GM19438 (cell line): ENCODE data around the gene ABCC8.

Experiments used
- ATAC-seq: cut with Tn5 transposase; IDR thresholded peaks from one replicate; pipeline ENCODE4 v1.9.1; 2021; ENCODE audit warnings: low read depth; ENCODE audit not compliant: unreplicated experiment

The ABCC8 gene

DNA sequence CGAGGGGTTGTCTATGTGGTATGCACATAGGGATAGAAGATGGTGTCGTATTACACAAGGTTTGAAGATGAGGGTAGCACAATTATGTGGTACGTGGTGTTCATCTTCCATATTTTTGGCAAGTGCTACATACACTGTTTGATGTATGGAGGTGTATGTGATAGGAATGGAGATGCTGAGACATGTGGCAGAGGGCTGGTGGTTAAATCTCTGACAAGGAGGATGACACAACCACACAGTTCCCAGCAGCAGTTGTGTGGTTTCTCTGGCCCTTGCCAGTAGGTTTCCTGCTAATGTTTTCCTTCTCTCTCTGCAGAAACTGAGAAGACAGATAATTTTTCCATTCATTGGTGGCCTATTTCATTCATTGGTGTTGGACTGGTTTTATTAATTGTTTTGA is 108.1 kb downstream of the ABCC8 start:
- ATAC-seq, result no peak

GRCh38 chr11:17366495-17366894 is 110.2 kb downstream of the ABCC8 start:
- no peak for ATAC-seq

GRCh38 chr11:17354601-17354991 is 122.0 kb downstream of the ABCC8 start:
- no peak for ATAC-seq

- ATAC-seq, result no peak
Observed at GRCh38 chr11:17353821-17354600, 122.6 kb downstream of the ABCC8 start.

- no peak for ATAC-seq
Observed at GRCh38 chr11:17352950-17353820, 123.5 kb downstream of the ABCC8 start.

DNA sequence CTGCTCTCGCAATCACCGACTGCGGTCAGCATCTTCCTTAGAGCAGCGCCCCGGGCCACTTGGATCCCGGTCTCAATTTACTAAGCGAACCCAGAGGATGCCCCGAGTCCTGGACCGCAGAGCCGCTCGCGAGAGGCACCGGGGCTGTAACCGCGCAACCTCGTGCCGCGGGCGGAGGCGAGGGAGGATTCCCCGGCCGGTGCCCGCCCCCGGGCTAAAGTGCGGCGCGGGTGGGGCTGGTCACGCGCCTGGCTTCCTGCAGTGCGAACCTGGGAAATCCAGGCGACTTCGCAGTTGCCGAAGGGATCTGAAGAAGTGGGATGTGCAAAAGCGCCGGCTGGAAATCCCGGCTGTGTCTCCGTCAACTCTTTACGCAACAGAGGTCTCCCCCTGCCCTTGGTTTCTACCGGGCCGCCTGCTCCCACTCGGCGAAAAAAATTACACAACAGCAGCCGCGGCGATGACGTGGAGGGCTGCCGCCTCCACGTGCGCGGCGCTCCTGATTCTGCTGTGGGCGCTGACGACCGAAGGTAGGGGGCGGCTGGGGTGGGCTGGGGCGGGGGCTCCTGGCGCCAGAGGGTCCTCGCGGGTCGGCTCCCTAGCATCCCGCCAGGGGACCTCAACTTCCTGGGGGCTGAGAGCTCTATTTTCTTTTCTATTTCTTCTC is 125.0 kb downstream of the ABCC8 start, which contains the start of gene NCR3LG1:
NCR3LG1 (plus strand) TSS at position 291 of the 667 bp plus-strand sequence; CDS start at position 461, 170 bp downstream.
- ATAC-seq, result no peak

- no peak for ATAC-seq
Observed at GRCh38 chr11:17351172-17351509, 125.5 kb downstream of the ABCC8 start.

GRCh38 chr11:17350455-17351171 is 126.0 kb downstream of the ABCC8 start:
- no peak for ATAC-seq

- no peak for ATAC-seq
Observed at GRCh38 chr11:17347676-17348075, 129.0 kb downstream of the ABCC8 start.

GRCh38 chr11:17343907-17344306 is 132.7 kb downstream of the ABCC8 start:
- no peak for ATAC-seq

DNA sequence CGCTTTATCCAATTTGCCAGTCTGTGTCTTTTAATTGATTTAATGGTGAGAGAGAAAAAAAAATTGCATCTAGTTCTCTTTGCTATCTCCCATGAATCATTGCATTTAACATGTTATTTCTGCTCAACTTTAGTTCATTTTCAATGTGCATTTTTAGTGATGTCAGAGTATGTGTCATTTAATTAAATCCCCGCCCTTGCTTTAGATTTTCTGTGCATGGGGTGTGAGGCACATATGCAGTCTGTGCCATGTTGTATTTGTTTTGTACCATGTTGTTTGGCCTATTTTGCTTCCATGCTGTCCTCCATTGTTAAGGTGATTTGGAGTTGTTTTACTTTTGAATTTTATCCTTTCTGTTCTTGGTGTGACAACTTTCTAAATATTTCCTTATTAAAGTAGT is 133.4 kb downstream of the ABCC8 start:
- no peak for ATAC-seq
